Thoracic aorta (tissue), 2 donors: Measurements from ENCODE around the gene PTPN21. TPM values are rescaled to one million over a fixed set of nuclear protein-coding genes. Genes with fewer than 3 reads are reported as not detected.

Experiments
- ATAC-seq: fragments of 150-250 bp; one replicate; pipeline ENCODE4 v1.8.0; 2017; ENCODE audit warnings: low read depth; ENCODE audit not compliant: insufficient number of reproducible peaks, low FRiP score
- DNase-seq: peaks from one replicate; pipeline ENCODE4 v3.0.0-alpha.2; 2020; ENCODE audit warnings: low spot score
- H3K27ac ChIP-seq, 2 donors: fragments of 200-600 bp; sonication (generic); 1 replicate in 1 of 2; 2 replicates in 1 of 2; pipeline ENCODE4 v1.5.1; 2016; ENCODE audit warnings: mild to moderate bottlenecking in 2 of 2, moderate library complexity in 2 of 2
- H3K27me3 ChIP-seq: fragments of 200-600 bp; sonication (generic); replicated peaks from 2 replicates; pipeline ENCODE4 v1.6.0; 2016; ENCODE audit warnings: mild to moderate bottlenecking; ENCODE audit not compliant: insufficient read depth
- H3K36me3 ChIP-seq: fragments of 200-600 bp; sonication (generic); one replicate; pipeline ENCODE4 v1.5.1; 2016
- H3K4me1 ChIP-seq, 2 donors: fragments of 200-600 bp; sonication (generic); 1 replicate in 1 of 2; 2 replicates in 1 of 2; pipeline versions ENCODE4 v1.5.1 to v1.6.0; 2016; ENCODE audit warnings: low read depth in 2 of 2, mild to moderate bottlenecking in 1 of 2; ENCODE audit not compliant: control insufficient read depth in 1 of 2
- H3K4me3 ChIP-seq: fragments of 200-600 bp; sonication (generic); 2 replicates; pipeline ENCODE4 v1.5.1; 2016; ENCODE audit warnings: mild to moderate bottlenecking
- H3K9me3 ChIP-seq: fragments of 200-600 bp; sonication (generic); 2 replicates; pipeline ENCODE4 v1.5.1; 2016
- total RNA-seq, 2 donors: library from RNA; depleted of rRNA; stranded (reverse); fragments of >200 nt; gene quantifications; one replicate each; pipeline versions ENCODE4 v1.1.0 to v1.2.3, GENCODE V29; 2016
- TF ChIP-seq, protein P1 (sequence below): fragments of 200-600 bp; sonication (generic); IDR thresholded peaks from one replicate; pipeline ENCODE4 v1.5.1; 2019; ENCODE audit warnings: antibody characterized with exemption

The PTPN21 gene
- total RNA-seq, 2 donors from 2014 or later: 32.5 to 38.6 TPM

DNA sequence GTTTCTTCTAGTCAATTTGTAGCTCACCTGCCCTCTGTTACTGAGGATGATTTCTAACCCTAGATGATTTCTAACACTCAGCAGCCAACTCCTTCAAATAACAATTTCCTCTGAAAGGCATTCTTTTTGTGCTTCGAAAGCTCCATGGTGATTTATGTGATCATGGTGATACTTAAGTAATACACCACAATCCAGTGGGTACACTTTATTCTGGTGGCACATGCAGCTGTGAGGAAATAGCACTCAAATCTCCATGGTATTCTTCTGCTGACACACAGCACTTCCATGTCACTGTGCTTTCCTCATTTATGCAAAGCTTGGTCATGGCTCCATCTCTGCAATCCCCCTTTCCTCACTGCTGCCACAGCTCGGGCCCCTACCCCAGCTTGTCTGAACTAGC is 73.7 kb downstream of the PTPN21 start:
- DNase-seq: no peak
- H3K27ac ChIP-seq: no peak overlapping the region
- peaks cover 38% of the 10 kb centered on the region for H3K36me3 ChIP-seq
- H3K9me3 ChIP-seq: no peaks in the 10 kb centered on the region
- TF ChIP-seq, protein P1, sequence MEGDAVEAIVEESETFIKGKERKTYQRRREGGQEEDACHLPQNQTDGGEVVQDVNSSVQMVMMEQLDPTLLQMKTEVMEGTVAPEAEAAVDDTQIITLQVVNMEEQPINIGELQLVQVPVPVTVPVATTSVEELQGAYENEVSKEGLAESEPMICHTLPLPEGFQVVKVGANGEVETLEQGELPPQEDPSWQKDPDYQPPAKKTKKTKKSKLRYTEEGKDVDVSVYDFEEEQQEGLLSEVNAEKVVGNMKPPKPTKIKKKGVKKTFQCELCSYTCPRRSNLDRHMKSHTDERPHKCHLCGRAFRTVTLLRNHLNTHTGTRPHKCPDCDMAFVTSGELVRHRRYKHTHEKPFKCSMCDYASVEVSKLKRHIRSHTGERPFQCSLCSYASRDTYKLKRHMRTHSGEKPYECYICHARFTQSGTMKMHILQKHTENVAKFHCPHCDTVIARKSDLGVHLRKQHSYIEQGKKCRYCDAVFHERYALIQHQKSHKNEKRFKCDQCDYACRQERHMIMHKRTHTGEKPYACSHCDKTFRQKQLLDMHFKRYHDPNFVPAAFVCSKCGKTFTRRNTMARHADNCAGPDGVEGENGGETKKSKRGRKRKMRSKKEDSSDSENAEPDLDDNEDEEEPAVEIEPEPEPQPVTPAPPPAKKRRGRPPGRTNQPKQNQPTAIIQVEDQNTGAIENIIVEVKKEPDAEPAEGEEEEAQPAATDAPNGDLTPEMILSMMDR: no peak
- no peaks in the 10 kb centered on the region for H3K4me1 ChIP-seq
- ATAC-seq: no peak
- no peak overlapping the region for H3K4me3 ChIP-seq
- no peaks in the 10 kb centered on the region for H3K27me3 ChIP-seq

GRCh38 chr14:88479574-88479987 is 75.2 kb downstream of the PTPN21 start:
- H3K4me3 ChIP-seq: no peak overlapping the region
- TF ChIP-seq, protein P1: no peak
- no peaks in the 10 kb centered on the region for H3K9me3 ChIP-seq
- H3K4me1 ChIP-seq: no peaks in the 10 kb centered on the region
- no peak overlapping the region for H3K27ac ChIP-seq
- ATAC-seq (no peak), DNase-seq (no peak)
- peaks cover 35% of the 10 kb centered on the region for H3K36me3 ChIP-seq
- H3K27me3 ChIP-seq: no peaks in the 10 kb centered on the region

DNA sequence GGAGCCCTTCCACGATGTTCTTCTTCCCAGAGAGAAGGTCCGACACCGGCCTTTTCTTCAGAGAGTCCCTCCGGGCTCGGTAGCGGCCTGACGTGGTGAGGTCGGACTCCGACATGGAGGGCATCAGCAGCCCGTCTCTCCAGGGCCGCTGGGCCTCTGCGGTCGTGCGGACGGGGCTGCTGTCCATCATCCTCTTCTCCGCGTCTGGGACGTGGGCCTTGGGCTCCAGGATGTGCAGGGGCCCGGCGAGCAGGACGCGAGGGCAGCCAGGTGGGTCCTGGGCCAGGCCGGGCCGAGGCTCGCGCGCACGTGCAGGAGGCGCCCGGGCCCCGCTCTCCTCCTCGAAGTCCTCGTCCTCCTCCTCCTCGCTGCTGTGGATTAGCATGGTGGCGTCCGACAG is 75.9 kb downstream of the PTPN21 start:
- H3K27me3 ChIP-seq: no peaks in the 10 kb centered on the region
- no peak overlapping the region for H3K27ac ChIP-seq
- no peaks in the 10 kb centered on the region for H3K9me3 ChIP-seq
- ATAC-seq (no peak), DNase-seq (no peak)
- no peak overlapping the region for H3K4me3 ChIP-seq
- TF ChIP-seq, protein P1: no peak
- H3K36me3 ChIP-seq: peaks cover 31% of the 10 kb centered on the region
- H3K4me1 ChIP-seq: no peaks in the 10 kb centered on the region

- Histone ChIP-seq H3K9me3 (no peaks in the 10 kb centered on the region), H3K4me1 (no peaks in the 10 kb centered on the region), H3K36me3 (peaks cover 39% of the 10 kb centered on the region), H3K27ac (no peak overlapping the region), H3K27me3 (no peaks in the 10 kb centered on the region), H3K4me3 (no peak overlapping the region)
- DNase-seq (no peak), ATAC-seq (no peak)
- TF ChIP-seq, protein P1: no peak
These were observed 77.1 kb downstream of the PTPN21 start for GRCh38 chr14:88477513-88478250.

GRCh38 chr14:88476825-88477224 is 78.0 kb downstream of the PTPN21 start:
- no peaks in the 10 kb centered on the region for H3K4me1 ChIP-seq
- no peak overlapping the region for H3K4me3 ChIP-seq
- H3K36me3 ChIP-seq: peaks cover 44% of the 10 kb centered on the region
- DNase-seq (no peak), ATAC-seq (no peak)
- no peak overlapping the region for H3K27ac ChIP-seq
- H3K9me3 ChIP-seq: no peaks in the 10 kb centered on the region
- no peaks in the 10 kb centered on the region for H3K27me3 ChIP-seq
- TF ChIP-seq, protein P1: no peak
